ENCODE data around the gene GGT1.
A peak's percentile ranks its signal among the peaks of the same experiment; 100 is the strongest.
"Not testable (repeated sequence)": the region's sequence is repeated elsewhere in the genome, so short reads cannot be mapped to it uniquely, and the experiment has no call there.

Gene GGT1

DNA sequence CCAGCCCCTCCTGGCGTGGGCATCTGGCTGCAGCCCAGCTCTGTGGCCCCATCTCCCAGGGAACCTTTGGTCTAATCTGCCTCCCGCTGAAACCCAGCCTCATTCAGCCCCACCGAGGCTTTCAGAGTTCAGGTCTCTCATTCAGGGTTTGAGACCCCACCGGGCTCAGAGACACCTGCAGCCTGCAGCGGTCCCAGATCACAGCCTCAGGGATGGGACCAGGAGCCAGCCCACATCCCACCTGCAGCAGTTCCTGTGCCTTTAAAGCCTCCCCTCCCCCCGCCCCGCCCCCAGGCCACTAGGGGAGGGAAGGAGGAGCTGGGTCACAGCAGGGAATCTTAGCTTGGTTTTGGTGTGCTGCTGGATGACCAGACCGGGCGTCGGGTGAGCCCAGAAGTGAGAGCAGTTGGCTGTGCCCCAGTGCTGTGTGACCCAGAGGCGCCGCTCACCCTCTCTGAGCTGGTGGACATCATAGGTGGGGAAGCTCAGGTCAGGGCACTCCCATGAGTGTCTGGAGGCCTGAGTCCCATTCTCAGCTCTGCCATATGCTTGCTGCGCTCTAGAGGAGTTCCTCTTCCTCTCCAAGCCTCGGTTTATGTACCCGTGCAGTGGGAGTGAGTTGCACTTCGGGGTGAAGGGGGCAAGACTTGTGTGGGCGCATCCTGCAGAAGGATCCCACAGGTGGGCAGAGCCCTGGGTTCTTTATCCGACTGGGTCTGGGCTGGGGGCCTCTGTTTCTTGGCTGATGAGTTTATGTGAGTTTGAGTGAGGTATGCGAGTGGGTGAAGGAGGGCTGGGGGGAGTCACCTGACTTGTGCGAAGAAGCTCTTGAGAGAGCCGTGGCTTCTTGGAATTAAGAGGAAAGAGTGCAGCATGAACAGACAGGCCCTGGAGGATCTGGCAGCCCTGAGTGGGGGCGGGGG lies at the start of gene GGT1:
GGT1 (plus strand) TSS at position 347 of the 923 bp plus-strand sequence. CDS start 7,889 bp downstream, outside the sequence.
- DNase-seq, result not testable (repeated sequence)

DNA sequence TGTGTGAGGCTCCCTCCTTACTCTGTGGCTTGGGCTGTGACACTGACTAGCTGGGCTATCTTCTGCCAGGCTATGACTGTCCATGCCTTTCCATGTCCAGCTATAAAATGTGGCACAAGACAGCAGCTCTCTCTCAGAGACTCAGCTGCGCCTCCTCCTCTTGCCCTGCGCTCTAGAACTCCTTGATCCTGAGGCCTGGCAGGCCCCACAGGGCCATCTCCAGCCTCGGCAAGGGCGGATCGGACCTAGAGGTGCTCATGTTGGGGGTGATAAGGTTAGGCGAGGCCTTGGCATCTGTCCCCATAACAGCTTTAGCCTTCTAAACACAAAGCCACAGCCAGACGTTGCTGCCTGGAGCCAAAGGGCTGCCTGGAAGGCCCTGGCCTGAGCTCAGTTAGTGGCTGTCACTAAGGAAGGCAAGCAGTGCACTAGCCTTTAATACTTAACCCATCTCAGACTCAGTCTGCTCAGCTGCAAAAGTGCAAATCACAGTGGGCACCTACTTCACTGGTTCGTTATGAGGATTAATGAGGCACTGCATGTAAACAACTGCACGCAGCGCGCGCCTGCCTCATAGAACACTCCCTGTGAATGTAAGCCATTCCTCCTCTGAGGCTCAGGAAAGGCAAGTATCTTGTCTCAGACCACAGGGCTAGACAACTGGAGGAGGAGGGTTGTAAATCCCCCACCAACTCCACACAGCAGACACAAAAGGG lies 49.2 kb upstream of the GGT1 start:
- no peak for DNase-seq

DNA sequence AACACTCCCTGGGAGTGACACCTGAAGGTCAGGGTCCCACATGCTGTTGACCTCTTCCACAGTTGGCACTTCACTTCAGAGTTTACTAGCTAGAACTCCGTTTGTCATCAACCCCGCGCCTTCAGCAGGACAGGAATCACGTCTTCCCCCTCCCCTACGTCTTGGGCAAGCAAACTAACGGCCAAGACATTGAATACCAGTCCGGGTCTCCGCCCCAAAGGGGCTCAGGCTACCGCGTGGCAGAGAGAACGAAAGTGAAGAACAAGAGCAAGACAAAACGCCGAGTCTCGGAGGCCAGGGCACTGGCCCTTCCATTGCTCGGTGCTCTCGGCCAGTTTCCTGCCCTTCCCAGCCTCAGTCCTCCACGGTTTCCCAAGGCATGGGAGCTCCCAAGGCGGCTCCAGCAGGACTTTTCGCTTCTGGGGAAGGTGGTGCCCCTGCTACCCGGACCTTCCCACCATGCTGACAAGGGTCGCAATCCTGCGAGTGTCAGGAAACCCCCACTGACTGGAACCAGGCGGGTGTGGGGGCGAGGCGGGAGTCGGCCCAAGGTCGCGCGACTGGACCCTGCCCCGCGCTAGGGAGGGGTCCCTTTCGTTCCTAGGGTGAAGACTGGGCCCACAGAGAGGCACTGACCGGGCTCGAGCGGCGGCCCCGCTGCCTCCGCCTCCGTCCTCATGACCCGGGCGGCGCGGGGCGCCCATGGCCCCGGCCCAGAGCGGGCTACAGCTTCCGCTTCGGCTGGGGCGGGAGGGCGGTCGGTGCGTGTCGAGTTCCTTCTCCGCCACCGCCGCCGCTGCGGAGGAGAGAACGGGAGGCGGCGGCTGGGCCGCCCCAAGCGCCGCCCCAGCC lies 48.5 kb upstream of the GGT1 start, which contains the start of gene GUCD1:
GUCD1 (minus strand) TSS at position 826 of the 852 bp plus-strand sequence; CDS start at position 679, 147 bp downstream.
- peak; percentile 45 for DNase-seq

DNA sequence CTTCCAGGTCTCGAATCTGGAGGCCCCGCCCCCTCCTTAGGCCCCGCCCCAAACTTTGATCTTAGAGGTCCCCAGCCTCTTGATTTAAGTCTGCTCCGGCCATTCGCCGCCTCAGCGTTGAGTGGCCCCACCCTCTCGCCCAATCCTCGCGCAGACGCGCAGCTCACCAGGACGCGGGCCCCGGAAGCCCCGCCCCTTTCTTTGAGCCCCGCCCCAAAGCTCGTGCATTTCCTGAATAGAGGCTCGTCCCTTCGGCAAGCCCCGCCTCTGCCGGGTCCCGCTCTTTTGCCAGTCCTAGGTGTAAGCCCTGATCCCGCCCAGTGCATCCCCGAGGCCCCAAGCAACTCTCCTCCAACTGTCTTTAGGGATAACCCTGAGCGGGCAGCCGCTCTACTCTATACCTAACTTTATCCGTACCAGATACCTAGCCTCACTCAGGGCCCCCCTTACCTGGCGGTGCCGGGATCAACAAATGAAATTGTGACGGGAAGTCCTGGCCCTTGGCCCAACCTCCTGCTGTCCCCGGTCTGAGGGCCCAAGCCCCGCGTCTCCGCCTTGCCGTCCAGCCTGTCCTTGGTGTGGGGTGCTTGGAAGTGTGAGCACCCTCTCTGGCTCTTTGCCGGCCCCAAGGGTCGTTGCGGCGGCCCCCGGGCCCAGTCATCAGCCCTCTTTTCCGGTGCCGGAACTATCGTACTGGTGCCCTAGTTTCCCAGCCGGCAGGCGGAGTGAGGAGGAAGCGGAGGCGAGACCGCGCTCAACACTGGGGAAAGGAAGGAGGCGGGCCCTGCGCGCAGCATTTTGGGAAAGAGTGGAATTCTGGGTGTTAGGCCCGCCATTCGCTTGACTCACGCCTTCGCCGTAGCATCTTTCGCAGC lies 47.6 kb upstream of the GGT1 start, which contains the start of gene SNRPD3:
SNRPD3 (plus strand) TSS at position 835 of the 875 bp plus-strand sequence. CDS start 1,676 bp downstream, outside the sequence.
- DNase-seq, result peak; percentile 100

DNA sequence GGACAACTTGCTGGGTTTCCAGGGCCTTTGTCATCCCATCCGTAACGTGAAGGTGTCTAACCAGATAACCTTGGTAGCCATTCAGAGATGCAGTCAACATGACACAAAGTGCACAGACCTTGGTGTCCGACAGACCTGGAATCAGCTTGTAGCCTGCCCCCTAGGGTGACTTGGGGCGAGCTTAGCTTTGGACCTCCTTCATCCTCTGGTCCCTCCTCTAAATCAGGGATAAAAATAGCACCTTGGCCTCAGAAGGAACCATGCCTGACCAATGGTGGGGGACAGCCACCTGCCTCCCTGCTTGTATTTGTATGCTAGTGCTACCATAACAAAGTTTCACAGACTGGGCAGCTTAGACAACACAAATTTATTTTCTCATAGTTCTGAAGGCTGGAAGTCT lies 43.5 kb upstream of the GGT1 start:
- DNase-seq, result no peak

DNA sequence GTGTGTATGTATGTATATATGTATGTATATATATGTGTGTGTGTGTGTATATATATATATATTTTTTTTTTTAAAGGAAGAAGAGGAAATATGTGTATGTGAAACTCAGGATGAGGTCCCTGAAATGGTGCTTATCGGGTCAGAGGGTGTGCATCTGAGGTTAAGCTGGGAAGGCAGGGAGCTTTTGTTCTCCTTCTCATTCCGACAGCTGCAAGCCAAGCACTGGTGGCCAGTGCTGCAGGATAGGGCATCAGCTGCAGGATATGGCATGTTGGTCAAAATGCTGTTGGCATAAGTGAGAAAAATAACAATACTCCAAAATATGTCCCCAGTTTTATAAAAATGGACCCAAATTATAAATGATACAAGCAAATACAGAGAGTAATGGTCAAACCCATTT lies 39.7 kb upstream of the GGT1 start:
- DNase-seq, result no peak

DNA sequence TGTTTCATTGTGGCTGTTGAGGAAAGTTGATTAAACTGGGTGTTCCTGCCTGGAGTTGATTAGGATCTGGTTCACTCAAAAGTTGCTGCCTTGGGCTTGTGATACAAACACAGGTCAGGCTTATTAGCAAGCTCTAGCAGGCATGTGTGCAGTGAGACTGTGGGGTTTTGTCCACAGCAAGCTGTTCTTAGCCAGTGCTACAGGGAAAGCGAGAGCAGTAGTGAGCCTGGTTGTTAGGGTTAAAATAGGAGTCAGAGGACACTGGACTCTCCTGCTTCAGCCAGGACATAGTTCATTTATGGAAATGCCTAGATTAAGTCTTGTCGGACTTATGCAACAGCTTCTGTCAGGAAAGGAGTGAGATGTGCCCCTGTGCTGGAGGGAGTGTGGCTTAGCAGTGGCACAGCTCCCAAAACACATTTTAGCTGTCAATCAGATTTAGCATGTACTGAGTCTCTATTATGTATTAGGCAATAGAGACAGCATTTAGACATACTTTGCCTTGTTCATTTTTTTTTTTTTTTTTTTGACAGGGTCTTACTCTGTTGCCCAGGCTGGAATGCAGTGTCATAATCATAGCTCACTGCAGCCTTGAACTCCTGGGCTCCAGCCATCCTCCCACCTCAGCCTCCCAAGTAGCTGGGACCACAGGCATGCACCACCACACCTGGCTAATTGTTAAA lies 38.5 kb upstream of the GGT1 start:
- DNase-seq, result no peak

DNA sequence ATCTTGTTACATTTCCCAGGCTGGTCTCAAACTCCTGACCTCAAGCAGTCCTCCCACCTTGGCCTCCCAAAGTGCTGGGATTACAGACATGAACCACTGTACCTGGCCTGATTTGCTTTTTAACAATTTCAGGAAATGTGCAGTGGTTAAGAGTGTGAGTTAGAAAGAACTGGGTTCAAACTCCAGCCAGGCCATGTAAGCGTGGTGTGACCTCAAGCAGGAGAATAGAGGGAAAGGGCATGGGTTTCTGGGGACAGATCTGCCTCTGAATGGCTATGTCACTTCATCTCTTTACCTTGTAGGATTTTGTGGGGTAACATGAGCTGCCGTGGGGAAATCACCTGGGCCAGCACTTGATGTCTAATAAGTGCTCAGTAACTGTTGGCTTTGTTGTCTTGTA lies 37.9 kb upstream of the GGT1 start:
- DNase-seq, result no peak

DNA sequence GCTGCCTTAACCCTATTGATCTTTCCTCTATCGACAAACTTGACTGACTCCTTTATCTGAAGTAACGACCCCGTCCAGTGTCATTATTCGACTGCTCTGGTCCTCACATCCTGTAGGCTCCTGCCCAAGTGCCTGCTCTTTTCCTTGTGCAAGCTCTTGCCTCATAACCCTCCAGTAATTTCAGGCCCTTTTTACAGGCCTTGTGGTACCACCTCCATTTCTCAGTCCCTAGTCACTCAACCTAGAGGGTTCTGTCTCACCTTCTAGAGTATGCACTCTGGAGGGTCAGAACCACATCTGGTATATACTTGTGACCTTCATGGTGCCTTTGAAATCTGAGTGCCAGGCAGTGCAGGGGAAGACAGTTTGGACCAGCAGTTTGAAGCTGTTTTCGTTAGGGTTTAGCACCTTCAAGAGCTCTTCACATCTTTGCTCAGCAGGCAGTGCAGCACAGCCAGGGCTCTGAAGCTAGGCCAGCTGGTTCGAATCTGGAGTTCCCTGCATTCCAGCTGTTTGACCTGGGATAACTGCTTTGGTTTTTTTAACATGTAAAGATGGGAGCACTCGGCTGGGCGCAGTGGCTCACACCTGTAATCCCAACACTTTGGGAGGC lies 36.0 kb upstream of the GGT1 start:
- DNase-seq, result no peak

DNA sequence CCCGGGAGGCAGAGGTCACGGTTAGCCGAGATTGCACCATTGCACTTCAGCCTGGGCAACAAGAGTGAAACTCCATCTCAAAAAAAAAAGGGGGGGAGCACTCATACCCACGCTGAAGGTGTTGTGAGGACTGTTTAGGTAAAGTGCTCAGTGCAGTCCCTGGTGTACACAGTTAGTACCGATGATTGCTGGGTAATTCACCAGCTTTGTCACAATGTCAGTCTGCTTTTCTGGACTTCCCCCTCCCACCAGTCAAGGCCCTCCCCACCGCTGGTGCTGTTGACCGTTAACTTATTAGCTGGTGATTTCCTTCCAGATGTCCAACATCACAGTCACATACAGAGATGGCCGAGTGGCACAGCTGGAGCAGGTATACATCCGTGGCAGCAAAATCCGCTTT lies 35.3 kb upstream of the GGT1 start:
- DNase-seq, result no peak

DNA sequence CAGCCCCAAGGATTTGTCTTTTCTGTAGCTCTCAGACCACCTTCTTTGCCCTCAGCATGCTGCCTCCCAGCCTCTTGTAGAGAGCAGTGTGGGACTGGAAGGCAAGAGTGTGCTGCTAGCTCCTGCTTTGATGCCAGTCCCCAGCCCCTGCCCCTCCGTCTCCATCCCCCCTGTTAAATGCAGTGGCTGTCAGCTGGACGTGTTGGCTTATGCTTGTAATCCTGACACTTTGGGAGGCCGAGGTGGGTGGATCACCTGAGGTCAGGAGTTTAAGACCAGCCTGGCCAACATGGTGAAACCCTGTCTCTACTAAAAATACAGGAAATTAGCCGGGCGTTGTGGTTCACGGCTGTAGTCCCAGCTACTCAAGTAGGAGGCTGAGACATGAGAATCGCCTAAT lies 31.7 kb upstream of the GGT1 start:
- no peak for DNase-seq

DNA sequence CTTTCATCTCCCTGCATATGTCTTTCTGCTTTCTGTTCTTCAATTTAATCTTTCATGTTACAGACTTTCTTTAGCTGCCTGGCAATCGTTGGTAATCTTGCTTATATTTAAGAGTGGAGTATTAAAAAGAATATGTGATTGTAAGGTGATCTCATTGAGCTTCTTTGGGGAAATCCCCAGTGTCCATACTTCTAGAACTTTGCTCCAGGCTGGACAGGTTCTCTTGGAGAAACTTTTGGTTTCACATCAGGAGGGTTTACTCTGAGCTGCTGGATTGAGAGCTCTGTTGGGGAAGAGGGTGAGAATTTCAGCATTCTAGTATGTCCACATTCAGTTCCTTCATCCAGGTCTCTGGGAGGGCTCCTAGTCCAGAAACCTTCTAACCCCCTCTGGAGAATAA lies 26.2 kb upstream of the GGT1 start:
- no peak for DNase-seq

DNA sequence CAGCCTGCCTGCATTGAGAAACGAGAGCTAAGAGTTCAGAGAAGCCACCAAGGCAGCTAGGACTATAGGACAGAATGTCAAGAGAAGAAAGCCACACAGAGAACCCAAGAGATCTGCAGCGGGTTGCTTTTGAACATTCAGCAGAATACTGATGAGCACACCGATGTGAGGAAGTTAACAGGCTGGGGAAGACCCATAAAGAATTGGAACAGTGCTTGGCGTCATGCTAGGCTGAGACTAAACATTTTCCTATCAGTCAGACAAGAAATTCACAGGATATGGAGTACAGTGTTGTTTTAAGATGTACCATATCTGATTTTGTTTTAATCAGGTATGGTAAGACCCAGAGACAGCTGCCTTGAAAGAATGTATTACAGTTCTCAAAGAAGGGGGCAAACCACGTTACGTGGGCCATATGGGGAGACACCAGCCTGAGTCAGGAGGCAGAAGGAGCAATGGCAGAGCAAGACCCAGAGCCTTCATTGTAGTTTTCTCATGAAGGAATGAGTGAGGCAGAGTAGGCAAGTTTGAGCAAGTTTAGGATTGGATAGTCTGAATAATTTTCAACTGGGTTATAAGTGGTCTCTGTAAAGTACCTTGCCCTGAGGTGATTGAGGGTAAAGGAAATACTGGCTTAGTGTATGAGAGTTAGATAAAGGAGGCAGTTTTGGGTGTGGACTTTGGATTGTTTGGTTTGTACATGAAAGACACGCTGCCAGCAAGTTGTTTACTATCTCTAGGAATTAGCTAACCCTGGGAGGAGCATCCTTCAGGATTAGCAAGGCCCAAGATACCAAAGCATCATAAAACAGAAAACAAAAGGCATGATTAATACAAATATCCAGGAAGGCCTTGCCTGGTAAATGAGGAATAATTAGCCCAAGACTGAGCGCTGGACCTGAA lies 24.4 kb upstream of the GGT1 start:
- DNase-seq, result no peak

DNA sequence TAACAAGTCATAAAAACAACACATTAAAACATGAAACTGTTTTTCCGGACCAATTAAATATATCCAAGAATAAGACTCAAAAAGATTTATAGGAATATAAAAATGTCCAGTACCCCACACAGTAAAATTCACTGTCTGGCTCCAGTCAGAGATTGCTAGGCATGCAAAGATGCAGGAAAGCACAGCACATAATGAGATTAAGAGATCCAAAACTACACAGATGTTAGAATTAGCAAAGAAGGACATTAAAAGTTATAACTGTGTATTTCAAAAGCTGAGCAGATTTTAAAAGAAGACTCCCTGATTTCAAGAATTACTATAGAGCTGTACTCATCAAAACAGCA lies 23.8 kb upstream of the GGT1 start:
- no peak for DNase-seq

DNA sequence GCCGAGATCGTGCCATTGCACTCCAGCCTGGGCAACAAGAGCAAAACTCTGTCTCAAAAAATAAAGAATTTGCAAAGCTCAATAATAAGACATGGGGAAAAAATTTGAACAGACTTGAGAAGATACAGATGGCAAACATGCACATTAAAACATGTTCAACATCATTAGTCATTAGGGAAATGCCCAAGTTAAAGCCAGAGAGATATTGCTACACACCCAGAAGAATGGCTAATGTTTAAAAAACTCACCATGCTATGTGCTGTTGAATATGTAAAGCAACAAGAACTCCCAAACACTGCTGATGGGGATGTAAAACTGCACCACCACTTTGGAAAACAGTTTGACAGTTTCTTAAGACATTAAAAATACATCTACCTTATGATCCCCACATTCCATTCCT lies 22.7 kb upstream of the GGT1 start:
- no peak for DNase-seq

DNA sequence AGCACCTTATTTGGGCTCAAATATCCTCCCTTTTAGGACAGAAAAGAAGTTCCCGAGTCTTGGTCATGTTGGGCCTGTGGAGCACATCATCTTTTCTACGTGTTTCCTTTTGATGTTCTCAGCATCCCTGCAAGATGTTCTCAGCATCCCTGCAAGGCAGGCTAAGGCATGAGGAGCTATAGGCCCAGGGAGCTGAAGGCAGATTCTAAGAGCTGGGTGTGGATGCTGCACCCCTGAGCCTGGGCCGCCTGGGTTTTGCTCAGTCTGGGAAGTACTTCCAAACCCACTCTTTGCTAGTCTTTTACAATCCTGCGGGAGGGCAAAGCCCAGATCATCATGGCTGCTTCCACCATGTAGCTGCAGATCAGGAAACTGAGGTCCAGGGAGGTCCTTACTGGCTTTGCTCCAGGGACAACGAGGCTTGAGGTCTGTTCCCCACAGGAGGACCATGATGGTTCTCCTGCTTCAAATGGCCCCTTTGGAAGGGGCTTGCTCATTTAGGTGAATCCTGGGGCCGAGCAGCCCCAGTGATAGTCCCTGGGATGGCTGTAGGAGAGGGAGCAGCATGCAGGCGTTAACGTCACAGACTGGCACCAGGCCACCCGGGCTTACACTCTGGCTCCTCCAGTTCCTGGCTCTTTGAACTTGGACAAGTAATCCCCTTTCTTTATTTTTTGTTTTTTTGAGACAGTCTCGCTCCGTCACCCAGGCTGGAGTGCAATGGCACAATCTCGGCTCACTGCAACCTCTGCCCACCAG lies 20.8 kb upstream of the GGT1 start:
- no peak for DNase-seq

DNA sequence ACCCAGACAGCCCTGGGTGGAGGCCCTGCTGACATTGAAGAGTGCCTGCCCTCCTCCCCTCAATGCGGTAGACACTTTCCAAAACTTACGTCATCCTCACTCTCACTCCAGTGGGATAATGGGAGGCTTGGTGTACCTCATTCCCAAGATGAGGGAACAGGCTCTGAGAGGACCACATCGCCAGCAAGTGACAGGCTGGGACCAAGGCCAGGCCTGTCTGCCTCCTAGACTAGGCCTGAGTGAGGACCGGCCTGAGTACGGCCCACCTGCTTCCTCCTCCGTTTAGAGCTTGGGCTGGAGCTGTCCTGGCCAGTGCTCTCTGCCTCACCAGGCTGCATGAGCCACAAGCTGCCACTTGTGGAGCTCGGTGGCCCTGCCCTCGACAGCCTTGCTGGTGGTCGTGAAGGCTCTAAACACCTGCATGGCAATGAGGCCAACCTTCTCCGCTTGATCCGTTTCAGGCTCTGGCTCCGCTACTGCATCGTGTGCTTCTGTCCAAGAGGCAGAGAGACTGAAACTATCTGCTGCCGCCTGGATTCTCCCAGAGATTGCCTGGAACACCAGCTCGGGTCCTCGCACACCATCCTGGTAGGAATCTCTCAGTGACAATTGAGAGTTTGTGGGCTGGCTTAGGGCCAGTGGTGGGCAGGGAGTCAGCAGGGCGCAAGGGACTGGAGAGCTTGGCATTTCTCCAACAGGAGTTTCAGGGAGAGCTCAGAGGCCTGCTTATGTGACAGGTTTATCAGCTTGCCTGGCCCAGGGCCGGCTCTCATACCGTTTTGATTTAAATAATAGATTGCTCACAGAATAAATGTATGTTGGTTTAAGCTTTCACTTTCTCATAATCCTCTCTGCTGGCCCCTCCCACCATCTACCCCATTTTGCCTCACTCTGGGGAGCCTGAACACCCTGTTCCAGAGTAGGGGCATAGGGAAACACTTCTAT lies 19.5 kb upstream of the GGT1 start:
- no peak for DNase-seq

All from activated CD4-positive, alpha-beta T cell treated with anti-CD3 and anti-CD28 coated beads, Interleukin-2, Interleukin-6, amounts not matched to agents 100 ng/mL and 50 ng/mL, durations not matched to agents 16 hours and 8 hours (primary cell).